Left renal pelvis (tissue), 4 donors: ENCODE measurements around the gene SLC9A6. TPM values are rescaled to one million over a fixed set of nuclear protein-coding genes. Genes with fewer than 3 reads are reported as not detected.
"Not testable (repeated sequence)": the region's sequence is repeated elsewhere in the genome, so short reads cannot be mapped to it uniquely, and the experiment has no call there.

Source experiments
- DNase-seq, 4 donors: peaks; one replicate each; pipeline ENCODE4 v3.0.0-alpha.2; 2013; ENCODE audit warnings: low read depth in 4 of 4, low spot score in 3 of 4
- polyA plus RNA-seq, 4 donors: library from polyadenylated mRNA; unstranded; fragments of 120-200 nt; gene quantifications; one replicate each; pipeline ENCODE4 v1.2.1, GENCODE V29; 2013; ENCODE audit not compliant: insufficient read length in 4 of 4

The SLC9A6 gene
- polyA plus RNA-seq, 4 donors = 11.8 to 18.3 (median 16.8) TPM

- no peak for DNase-seq
Observed at GRCh38 chrX:136028383-136028984, 43.2 kb downstream of the SLC9A6 start.

- DNase-seq = no peak
Observed at GRCh38 chrX:136029766-136030165, 44.5 kb downstream of the SLC9A6 start.

GRCh38 chrX:136030303-136031191, 45.3 kb downstream of the SLC9A6 start:
- no peak for DNase-seq

- DNase-seq = no peak
Observed at GRCh38 chrX:136031626-136032025, 46.4 kb downstream of the SLC9A6 start.

GRCh38 chrX:136032370-136032769, 47.1 kb downstream of the SLC9A6 start:
- no peak for DNase-seq

GRCh38 chrX:136034668-136035067, 49.4 kb downstream of the SLC9A6 start:
- no peak for DNase-seq

- DNase-seq = no peak
Observed at GRCh38 chrX:136035663-136036062, 50.4 kb downstream of the SLC9A6 start.

GRCh38 chrX:136039485-136039884, 54.2 kb downstream of the SLC9A6 start:
- no peak for DNase-seq

GRCh38 chrX:136039968-136040367, 54.7 kb downstream of the SLC9A6 start:
- DNase-seq = no peak

- no peak for DNase-seq
Observed at GRCh38 chrX:136041254-136041812, 56.1 kb downstream of the SLC9A6 start.

- no peak for DNase-seq
Observed at GRCh38 chrX:136045008-136045407, 59.8 kb downstream of the SLC9A6 start.

- DNase-seq = no peak
Observed at GRCh38 chrX:136046295-136047015, 61.2 kb downstream of the SLC9A6 start.

- no peak for DNase-seq
Observed at GRCh38 chrX:136047016-136047642, 61.9 kb downstream of the SLC9A6 start.

- DNase-seq = no peak
Observed at GRCh38 chrX:136047969-136048368, 62.7 kb downstream of the SLC9A6 start.

- DNase-seq = no peak
Observed at GRCh38 chrX:136048446-136048845, 63.2 kb downstream of the SLC9A6 start.

GRCh38 chrX:136049608-136050007, 64.4 kb downstream of the SLC9A6 start:
- no peak for DNase-seq

- DNase-seq = not testable (repeated sequence)
Observed at GRCh38 chrX:136050875-136051274, 65.6 kb downstream of the SLC9A6 start.

GRCh38 chrX:136051611-136052010, 66.4 kb downstream of the SLC9A6 start:
- DNase-seq = no peak

GRCh38 chrX:136055651-136056221, 70.5 kb downstream of the SLC9A6 start:
- no peak for DNase-seq

- DNase-seq = no peak
Observed at GRCh38 chrX:136057567-136057966, 72.3 kb downstream of the SLC9A6 start.
